ENCODE measurements around the gene AIP.

AIP gene

DNA sequence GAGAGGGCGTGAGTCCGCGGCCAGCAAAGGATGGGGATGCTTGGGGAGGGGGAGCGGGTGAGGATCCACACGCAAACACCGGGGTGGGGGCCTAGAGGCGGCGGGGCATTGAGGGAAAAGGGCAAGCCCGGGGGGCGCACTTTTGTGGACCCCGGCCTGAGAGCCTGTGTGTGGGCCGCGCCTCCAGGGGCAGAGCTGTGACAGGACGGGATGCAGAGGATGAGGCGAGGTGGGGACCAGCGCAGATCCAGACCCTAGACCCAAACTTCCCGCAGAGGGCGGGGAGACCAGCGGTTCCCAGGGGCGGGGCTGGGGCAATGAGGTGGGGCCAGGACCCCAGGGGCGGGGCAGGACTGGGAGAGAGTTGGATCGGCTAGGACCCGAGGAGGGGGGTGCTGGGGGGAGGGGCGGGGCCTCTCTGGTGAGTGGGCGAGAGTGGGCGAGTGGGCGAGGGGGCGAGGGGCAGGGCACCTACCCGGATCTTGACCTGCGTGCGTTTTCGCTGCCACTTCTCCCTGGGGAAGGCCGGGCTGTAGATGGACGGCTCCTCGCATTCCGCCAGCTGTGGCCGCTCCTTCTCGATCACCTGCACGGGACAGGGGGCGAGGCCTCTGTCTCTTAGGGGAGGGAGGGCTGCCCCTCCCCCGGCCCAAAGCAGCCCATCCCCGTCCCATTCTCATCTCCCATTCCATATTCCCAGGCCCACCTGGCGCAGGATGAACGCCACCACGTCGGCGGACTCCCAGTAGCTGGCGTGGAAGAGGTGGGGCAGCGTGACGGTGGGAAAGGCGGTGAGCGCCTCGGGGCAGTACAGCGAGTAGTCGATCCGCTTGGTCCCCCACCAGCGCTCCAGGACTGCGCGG is 11.8 kb downstream of the AIP start:
- no peak for DNase-seq

DNA sequence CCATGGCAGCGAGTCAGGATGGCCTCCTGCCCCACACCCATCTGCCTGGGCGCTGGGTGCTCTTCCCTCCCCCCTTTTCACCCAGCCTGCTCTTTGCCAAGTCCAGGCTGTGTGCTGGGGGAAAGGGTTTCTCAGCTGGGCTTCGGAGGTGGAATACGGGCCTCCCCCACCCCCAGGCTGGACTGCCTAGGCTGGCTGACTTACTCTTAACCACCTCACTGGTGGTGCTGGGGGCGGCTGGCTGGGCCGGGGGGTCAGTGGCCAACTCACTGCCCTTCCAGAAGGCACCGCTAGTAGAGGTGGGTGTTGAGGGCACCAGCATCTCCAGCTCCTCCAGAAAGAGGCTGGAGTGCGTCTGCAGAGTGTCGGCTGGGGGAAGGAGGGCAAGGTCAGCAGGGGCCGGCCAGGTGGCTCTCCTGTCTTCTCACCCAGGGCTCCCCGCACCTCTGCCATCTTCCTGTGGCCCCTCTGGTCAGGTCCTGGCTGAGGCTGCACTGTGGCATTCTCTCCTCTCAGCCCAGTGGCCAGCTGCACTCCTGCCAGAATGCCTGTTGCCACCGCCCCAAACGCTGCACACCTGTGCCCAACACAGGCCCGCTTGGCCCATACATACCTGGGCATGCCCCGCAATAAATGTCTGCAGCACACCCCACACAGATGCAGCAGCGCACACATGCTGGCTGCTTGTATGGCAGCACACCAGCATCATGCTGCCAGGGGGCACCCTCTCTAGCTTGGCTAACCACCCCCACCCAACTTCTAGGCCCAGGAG is 12.6 kb downstream of the AIP start:
- no peak for DNase-seq

DNA sequence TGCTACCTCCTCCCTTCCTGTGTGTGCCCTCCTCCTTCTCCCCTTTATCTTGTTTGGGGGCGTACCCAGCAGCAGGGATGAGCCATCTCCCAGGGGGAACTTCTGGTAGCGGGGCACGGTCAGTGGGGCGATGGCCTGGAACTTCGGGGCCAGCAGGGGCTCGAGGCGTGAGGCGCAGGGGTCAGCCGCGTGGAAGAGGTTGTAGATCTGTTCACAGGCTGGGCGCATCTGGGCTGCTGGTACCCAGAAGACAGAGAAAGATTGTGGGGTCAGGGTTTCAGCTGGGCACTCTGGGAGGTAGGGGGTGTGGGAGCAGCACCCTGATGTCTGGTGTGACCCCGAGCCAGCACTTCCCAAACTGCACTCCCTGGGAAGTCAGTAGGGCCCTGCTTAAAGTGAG is 13.3 kb downstream of the AIP start:
- no peak for DNase-seq

DNA sequence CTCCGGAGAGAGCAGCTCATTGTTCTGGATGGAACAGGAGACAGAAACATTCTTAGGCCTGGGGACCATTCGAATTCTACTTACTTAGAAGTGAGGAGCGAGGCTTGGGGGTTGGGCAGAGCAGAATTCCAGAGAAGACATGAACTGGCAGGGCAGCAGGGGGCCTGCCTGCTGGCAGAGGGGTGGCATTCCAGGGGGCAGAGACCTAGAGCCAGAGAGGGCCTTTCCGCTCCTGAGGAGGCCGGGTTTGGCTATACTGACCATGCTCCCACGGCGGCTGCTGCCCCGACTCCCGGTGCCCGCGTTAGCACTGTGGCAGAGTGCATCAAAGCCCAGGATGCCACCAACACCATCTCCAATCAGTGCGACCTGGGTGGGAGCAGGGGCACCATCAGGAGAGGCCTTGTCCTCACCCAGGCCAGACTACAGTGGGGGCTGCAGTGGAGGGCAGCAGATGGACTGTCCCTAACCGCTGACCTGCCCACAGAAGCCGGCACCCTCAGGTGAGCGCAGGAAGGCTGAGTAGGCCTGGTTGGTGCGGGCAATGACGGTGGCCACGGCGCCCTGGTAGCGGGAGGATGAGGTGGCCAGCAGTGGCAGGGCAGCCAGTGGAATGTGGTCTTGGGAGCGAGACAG is 14.9 kb downstream of the AIP start:
- no peak for DNase-seq

DNA sequence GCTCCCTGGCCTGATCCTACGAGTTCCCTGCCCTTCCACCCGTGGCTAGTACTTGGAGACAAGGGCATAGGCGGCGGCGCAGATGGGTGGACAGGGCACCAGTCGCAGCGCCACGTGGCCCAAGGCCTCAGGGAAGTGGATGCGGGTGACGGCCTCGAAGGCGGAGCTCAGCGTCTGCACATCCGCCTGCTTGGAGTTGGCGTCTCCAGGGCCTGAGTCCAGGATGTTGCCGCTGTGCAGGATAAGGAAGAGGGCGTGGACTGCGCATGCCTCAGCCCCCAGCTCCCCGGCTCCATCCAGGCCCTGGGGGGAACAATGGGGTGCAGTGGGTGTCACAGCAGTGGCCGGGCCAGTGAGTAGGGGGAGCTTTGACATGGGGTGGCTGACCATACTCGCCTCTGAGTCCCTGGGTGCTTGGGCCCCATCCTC is 15.7 kb downstream of the AIP start:
- no peak for DNase-seq

DNA sequence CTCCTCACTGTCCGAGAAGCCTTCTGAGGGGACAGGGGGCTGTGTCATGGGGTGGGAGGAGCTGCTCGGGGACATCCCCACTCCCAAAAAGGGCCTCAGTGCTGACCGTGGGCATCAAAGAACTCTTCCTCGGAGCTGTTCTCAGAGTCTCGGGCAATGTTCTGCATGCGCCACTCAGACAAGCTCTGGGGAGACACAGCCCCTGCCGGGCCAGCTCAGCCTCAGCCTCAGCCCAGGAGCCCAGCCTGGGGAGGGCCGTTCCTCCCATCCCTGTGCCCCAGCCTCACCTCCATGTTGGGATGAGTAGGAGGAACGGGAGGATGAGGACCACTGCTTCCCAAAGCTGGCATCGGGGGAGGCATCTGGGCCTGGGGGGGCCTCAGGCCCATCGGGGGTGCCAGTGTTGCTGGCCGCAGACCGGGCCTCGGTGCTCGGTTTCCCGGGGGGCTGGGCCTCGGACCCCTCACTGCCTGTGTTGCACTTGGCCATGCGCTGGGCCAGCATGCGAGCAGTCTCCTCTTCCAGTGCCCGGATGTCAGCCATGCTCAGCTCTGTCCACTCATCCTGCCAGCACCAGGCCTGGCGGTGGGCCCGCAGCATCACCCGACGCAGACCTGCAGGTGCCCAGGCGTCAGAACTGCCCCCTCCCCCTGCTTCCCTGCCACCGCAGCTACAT is 17.1 kb downstream of the AIP start:
- DNase-seq, result no peak

DNA sequence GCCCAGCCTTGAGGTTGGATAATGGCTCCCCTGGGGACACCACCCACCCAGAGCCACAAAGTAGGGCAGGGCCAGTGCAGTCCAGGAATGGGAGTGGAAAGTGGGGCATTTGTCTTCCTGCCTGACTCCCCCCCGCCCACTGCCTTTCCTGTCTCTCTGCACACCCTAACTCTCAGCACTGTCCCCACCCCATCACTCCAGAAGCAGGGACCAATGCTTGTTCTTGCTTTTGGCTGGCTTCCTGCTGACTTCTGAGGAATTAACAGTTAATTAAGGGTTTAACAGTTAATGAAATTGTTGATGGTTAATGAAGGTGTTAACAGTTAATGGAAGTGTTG is 17.6 kb downstream of the AIP start:
- DNase-seq, result no peak

DNA sequence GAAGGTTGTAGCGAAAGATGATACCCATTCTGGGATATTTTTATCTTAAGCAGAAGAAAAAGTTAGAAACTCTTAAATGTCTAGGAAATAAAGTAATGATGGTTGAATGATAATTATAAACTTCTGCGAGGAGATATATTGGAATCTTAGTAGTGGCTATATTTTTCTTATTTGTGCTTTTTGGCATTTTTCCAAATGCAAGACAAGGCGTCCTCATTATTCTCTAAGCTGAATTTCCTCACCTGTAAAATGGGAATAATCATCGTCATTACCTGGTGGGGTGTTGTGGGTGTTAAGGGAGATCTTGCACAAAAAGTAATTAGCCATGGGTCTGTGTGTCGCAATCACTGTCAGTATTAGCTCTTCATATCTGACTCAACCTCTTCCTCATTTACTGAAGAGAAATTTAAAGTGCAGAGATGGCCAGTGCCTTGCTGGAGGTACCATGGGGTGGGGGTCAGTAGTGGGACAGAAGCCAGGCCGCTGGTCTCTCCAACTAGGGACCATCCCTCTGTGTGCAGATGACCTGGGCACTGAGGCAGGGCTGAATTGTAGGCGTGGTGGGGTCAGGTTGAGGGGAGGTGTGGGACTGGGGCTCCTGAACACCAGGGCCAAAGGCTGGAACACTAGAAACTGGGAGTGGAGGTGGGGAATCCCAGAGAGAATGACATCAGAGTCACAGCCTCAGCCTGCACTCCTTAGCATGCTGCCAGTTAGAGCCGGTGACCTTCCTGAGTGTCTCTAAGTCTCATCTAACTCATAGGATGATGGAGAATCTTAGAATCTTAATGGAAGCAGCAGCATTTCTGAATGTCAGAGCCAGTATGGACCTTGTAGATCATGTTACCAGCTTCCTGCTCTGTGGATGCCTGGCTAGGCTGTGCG is 18.2 kb downstream of the AIP start:
- DNase-seq, result no peak

DNA sequence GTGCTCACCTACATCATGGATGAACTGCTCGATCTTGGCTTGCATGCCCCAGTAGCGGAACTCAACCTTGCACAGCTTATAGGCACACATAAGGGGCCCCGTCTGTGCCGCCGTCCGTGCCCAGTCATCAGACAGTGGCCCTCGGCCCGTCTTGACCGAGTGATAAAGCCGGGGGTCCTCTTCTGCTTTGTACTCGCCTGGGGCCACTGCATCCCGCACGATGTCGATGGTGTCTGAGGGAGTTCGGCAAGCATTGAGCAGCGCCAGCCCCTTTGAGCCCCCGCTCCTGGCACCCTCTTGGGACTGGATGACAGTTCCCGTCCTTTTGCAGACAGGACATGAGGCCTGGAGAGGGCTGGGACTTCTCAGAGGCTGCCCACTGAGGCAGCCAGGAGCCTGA is 19.0 kb downstream of the AIP start:
- no peak for DNase-seq

DNA sequence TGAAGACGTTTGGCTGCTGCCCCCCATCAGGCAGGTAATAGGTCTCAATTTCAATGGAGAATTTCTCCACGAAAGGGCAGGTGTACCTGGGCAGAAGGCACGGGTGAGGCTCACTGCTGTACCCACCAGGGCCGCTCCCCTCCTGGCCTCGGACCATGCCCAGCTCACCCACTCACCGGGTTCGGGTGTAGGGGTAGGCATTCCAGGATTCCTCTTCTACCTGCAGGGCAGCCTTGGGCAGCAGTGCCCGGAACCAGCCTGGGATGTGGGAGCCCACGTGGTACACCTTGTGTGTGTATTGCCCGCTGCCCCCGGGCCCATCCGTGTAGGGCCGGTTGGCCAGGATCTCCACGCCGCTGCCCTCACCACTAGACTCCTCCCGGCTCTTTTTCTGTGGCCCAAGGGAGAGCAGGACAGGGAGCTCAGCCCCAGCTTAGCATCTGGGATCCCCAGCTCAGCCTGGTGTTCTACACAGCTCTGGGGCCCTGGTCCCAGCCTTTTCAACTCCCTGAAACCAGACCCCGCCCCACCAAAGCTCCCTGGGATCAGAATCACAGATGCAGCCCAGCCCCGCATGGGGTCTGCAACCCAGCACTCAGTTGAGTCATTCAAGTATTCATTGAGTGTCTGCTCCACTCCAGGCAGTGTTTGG is 19.6 kb downstream of the AIP start:
- no peak for DNase-seq

DNA sequence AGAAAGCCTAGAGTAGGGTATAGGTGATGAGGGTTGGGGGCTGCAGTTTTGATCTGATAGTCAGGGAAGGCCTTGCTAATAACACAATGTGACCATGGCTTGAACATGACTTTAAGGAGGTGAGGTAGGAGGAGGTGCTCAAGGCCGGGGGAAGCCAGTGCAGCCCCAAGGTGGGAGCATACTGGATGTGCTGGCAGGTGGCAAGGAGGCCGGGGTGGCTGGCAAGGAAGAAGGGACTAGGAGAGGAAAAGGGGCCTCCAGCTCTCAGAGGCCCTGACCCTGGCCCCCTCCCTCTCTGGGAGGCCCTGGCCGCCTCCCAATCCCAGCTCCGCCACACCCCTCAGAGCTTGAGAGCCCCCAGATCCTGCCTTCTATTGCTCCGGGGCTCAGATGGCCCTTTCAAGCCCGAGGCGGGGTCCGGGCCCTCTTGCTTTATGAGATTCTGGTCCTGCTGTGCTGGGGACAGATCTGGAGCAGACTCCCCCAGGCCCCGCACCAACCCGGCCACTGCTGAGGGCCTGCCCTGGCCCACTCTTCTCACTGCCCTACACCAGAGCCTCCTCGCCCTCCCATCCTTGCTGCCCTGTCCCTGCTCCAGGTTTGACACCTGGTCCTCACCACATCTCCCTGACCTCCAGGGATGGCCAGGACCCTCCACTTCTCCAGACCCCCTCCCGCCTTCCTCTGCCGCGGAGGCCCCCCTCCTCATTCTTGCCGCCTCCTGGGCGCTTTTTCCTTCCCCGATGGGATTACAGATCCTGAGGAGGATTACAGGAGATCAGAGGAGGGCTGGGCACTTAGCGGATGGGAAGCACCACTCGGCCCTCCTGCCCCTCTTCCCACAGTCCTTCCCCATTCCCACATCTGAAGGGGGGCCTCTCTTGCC is 20.5 kb downstream of the AIP start:
- no peak for DNase-seq

DNA sequence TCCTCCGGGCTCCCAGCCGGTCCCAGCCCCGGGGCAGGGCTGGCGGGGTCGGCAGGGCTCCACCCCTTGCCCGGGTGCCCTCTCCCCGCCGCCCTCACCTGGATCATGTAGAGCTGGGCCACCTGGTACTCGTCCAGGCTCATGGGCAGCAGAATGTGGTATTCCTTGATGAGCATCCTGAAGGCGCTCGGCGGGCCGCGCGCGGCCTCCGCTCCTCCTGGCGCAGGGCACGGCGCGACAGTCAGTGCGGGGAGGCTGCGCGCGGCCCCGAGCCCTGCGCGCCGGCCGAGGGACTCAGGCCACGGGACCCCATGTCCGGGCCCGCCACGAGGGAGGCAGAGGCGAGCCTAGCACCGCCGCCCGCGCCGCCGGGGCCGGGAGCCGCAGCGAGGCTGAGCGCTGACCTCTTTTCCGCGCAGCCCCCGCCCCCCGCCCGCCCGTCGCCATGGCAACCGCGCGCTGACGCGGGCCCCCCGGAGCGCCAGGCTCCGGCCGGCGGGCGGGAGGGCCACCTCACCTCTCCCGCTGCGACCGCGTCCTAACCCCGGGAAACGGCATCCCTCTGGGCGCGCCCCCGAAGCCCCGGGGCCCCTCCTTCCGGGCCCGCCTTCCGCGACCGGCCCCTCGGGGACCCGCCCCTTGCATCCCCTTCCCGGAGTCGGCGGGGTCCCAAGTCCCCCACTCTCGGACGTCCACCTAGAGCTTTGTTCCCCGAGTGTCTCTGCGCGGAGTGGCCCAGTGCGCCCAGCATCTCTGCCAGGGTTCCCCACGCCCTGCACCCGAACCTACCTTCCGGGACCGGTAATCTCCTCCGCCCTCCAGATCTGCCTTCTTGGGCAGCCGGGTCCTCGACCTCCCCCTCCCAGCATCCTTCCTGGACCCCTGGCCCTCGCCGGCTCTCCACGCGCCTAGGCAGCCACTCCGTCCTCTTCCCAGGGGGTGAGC is 21.5 kb downstream of the AIP start:
- no peak for DNase-seq

DNA sequence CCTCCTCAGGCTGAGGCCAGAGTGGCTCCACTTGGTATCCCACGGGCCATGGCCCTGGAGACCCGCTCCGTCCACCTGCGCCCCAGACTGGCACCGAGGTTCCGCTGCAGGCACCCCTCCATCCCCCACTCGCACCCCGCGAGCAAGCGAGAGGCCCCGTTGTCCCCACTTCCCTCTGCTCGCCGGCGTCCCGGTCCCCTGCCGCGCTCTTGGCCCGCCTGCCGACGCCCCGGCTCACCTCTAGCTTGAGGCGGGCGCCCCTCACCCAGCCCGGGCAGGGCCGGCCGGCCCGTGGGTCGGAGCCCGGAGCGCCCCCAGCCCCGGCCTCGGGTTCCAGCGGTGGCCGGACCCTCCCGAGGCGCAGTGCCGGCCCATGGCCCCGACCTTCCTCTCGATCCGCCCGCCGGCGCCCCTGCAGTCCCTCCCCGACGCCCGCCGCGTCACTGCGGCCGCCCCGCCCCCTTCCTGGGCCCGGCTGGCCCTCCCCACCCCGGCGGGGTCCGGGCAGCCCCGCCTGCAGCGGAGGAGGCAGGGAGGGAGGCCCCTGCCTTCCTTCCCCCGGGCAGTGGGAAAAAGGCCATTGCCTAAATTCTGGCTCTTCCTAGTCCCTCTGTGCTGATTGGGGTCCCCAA is 22.2 kb downstream of the AIP start, which contains the start of gene PITPNM1:
PITPNM1 (minus strand) TSS at position 414 of the 632 bp plus-strand sequence. CDS start 1,183 bp downstream, outside the sequence.
- DNase-seq, result no peak

DNA sequence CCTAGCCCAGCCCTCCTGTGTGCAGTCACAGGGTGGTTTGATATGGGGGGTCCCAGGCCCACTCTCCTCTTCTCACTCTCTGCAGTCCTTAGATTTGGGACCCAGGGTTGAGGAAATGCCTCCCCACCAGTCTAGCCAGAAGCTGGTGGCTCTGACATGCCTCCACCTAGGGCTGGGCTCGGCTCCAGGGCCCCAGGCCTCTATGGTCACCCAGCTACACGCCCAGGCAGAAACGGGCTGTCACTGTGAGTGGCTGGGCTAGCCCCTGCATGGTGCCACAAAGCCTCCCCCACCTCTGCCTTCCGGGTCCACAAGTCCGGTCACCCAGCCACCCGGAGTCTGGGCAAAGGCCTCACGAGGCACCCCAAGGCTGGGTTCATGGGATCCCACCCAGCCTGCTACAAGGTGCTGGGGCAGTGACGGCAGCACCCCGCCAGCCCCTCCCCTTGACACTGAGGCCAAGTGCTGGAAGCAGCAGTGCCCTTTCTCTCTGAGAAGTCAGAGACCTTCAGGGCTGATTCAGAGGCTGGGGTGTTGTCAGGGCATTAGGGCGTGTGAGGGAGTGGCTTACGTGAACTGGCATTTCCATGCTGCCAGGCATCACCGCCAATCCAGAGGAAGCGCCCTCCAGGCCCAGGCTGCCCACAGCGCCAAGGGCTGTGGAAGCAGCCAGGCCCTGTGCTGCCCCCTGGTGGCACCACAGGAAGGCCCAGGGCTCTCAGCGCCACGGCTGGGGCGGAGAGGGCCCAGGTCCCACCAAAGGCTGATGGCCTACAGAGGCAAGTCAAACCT is 23.0 kb downstream of the AIP start:
- DNase-seq, result peak; percentile 74

DNA sequence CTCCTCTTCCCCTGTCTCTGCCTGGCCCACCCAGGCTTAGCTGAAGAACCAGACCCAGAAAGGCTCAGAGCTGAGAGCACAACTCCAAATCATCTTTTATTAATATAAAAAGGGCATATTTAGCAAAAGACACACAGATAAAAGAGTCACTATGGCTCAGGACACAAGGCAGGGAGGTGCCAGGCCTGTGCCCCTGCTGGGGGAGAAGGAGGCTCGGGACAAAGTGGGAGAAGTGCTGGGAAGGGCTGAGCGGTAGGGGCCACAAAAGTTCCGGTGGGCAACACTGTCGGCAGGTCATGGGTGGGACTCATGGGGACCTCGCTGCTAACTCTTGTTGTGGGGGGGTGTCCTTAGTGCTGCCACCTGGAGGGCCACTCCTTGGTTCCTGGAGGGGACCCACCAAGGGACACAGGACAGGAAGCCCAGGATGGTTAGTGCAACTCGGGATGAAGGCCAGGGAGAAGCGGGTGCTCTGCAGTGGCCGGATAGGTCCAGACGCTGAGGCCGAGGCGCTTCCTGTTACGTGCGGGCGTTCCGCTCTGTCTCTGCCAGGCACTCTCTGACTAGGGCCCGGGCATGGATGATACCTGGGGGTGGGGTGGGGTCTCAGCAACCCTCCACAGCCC is 23.7 kb downstream of the AIP start:
- no peak for DNase-seq

DNA sequence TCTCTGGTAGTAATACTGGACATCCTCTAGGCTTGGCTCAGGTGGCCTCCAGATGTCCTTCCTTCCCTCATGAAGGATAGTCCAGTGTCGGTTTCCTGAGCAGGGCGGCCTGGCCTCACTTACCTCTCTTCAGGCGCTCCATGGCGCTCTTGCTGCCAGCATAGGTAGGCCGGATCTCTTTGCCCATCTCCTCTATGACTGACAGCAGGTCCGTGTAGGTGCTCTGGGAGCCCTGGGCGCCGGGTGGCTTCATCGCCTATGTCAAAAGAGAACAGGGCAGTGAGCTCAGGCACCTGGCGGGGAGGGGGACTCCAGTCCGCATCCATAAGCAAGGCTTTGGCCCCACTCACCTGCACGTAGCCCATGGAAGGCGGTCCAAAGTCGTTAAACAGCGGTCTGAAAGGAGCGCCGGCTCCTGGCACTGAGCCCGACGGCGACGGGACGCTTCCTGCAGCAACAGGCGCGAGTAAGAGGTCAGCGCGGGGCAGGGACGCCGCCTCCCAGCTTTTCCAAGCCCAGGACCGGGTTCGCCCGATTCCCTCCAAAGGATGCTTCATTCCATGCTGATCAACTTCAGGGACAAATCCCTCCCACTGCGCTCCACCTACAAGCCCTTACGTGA is 24.5 kb downstream of the AIP start:
- DNase-seq, result no peak
